GM23338 (cell line): ENCODE results near the gene WFDC10B.

Experiments
- CREB1 ChIP-seq: fragments of 250-450 bp; sonication (Bioruptor Pico); IDR thresholded peaks from 2 replicates; pipeline ENCODE4 v1.5.0; 2020; ENCODE audit warnings: low read depth, mild to moderate bottlenecking, moderate library complexity
- EZH2 ChIP-seq: fragments of 200-600 bp; sonication (generic); IDR thresholded peaks from one replicate; pipeline ENCODE4 v1.8.0; 2017; ENCODE audit warnings: antibody characterized with exemption, mild to moderate bottlenecking, low read depth; ENCODE audit not compliant: unreplicated experiment
- EZH2phosphoT487 ChIP-seq: fragments of 200-600 bp; sonication (generic); IDR thresholded peaks from one replicate; pipeline ENCODE4 v1.8.1; 2018; ENCODE audit warnings: antibody characterized with exemption; ENCODE audit not compliant: unreplicated experiment
- POLR2AphosphoS5 ChIP-seq: IDR thresholded peaks from 2 replicates; pipeline ENCODE4 v1.6.1; 2016; ENCODE audit warnings: antibody characterized with exemption, low read depth
- ZNF114 ChIP-seq: fragments of 250-450 bp; sonication (Bioruptor Pico); IDR thresholded peaks from 2 replicates; pipeline ENCODE4 v1.5.0; 2020; ENCODE audit warnings: mild to moderate bottlenecking, moderate library complexity
- TF ChIP-seq, protein P1 (sequence below), 2 experiments: fragments of 200-600 bp in 1 of 2; sonication (generic) in 1 of 2; conservative IDR thresholded peaks; 2 replicates each; pipeline versions ENCODE4 v1.5.1 to v1.6.1; 2016 to 2017; ENCODE audit warnings: antibody characterized with exemption in 2 of 2, low read depth in 2 of 2, mild to moderate bottlenecking in 2 of 2, moderate library complexity in 1 of 2
- TF ChIP-seq, protein P2 (sequence below): IDR thresholded peaks from one replicate; pipeline ENCODE4 v1.6.1; 2018; ENCODE audit warnings: antibody characterized with exemption; ENCODE audit not compliant: unreplicated experiment

GRCh38 chr20:45685896-45686295, 18.9 kb downstream of the WFDC10B start:
- TF ChIP-seq, protein P1, sequence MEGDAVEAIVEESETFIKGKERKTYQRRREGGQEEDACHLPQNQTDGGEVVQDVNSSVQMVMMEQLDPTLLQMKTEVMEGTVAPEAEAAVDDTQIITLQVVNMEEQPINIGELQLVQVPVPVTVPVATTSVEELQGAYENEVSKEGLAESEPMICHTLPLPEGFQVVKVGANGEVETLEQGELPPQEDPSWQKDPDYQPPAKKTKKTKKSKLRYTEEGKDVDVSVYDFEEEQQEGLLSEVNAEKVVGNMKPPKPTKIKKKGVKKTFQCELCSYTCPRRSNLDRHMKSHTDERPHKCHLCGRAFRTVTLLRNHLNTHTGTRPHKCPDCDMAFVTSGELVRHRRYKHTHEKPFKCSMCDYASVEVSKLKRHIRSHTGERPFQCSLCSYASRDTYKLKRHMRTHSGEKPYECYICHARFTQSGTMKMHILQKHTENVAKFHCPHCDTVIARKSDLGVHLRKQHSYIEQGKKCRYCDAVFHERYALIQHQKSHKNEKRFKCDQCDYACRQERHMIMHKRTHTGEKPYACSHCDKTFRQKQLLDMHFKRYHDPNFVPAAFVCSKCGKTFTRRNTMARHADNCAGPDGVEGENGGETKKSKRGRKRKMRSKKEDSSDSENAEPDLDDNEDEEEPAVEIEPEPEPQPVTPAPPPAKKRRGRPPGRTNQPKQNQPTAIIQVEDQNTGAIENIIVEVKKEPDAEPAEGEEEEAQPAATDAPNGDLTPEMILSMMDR (conservative IDR thresholded peaks at IDR 0.05; ENCODE audit: low read depth in 2 of 2) = peak; percentile 46 to 56
- TF ChIP-seq EZH2 (no peak), POLR2AphosphoS5 (no peak), CREB1 (CRISPR knock-in tag) (no peak), EZH2phosphoT487 (no peak), ZNF114 (CRISPR knock-in tag) (no peak)
- TF ChIP-seq, protein P2, sequence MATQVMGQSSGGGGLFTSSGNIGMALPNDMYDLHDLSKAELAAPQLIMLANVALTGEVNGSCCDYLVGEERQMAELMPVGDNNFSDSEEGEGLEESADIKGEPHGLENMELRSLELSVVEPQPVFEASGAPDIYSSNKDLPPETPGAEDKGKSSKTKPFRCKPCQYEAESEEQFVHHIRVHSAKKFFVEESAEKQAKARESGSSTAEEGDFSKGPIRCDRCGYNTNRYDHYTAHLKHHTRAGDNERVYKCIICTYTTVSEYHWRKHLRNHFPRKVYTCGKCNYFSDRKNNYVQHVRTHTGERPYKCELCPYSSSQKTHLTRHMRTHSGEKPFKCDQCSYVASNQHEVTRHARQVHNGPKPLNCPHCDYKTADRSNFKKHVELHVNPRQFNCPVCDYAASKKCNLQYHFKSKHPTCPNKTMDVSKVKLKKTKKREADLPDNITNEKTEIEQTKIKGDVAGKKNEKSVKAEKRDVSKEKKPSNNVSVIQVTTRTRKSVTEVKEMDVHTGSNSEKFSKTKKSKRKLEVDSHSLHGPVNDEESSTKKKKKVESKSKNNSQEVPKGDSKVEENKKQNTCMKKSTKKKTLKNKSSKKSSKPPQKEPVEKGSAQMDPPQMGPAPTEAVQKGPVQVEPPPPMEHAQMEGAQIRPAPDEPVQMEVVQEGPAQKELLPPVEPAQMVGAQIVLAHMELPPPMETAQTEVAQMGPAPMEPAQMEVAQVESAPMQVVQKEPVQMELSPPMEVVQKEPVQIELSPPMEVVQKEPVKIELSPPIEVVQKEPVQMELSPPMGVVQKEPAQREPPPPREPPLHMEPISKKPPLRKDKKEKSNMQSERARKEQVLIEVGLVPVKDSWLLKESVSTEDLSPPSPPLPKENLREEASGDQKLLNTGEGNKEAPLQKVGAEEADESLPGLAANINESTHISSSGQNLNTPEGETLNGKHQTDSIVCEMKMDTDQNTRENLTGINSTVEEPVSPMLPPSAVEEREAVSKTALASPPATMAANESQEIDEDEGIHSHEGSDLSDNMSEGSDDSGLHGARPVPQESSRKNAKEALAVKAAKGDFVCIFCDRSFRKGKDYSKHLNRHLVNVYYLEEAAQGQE = no peak
